OCI-LY3 (cell line): Measurements from ENCODE around the gene TMPRSS13.

ENCODE experiments used
- EZH2phosphoT487 ChIP-seq: fragments of 200-600 bp; shearing (Covaris generic); IDR thresholded peaks from 2 replicates; pipeline ENCODE4 v1.6.1; 2018; ENCODE audit warnings: antibody characterized with exemption, mixed run types, low read depth
- TF ChIP-seq, protein P1 (sequence below): fragments of 200-600, 300-600 bp; sonication (generic); IDR thresholded peaks from 2 replicates; pipeline ENCODE4 v1.5.1; 2014; ENCODE audit warnings: antibody characterized with exemption, low read length, low read depth

GRCh38 chr11:117910941-117911655 is 18.1 kb downstream of the TMPRSS13 start:
- TF ChIP-seq, protein P1, sequence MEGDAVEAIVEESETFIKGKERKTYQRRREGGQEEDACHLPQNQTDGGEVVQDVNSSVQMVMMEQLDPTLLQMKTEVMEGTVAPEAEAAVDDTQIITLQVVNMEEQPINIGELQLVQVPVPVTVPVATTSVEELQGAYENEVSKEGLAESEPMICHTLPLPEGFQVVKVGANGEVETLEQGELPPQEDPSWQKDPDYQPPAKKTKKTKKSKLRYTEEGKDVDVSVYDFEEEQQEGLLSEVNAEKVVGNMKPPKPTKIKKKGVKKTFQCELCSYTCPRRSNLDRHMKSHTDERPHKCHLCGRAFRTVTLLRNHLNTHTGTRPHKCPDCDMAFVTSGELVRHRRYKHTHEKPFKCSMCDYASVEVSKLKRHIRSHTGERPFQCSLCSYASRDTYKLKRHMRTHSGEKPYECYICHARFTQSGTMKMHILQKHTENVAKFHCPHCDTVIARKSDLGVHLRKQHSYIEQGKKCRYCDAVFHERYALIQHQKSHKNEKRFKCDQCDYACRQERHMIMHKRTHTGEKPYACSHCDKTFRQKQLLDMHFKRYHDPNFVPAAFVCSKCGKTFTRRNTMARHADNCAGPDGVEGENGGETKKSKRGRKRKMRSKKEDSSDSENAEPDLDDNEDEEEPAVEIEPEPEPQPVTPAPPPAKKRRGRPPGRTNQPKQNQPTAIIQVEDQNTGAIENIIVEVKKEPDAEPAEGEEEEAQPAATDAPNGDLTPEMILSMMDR: no peak
- no peak for TF ChIP-seq EZH2phosphoT487
